ENCODE data around the gene HP.

- TF ChIP-seq POLR2A (IDR thresholded peaks at IDR 0.05; ENCODE audit: low read depth, low read length) (no peak), POLR2AphosphoS5 (IDR thresholded peaks at IDR 0.05; ENCODE audit: low read depth, low read length) (no peak), TAF1 (IDR thresholded peaks at IDR 0.05; ENCODE audit: low read depth, low read length) (no peak), SPI1 (IDR thresholded peaks at IDR 0.05; ENCODE audit: low read depth, low read length) (no peak), PAX5 (IDR thresholded peaks at IDR 0.05; ENCODE audit: insufficient read depth, low read length, severe bottlenecking) (no peak), POU2F2 (IDR thresholded peaks at IDR 0.05; ENCODE audit: low read depth, low read length) (no peak)
Observed at GRCh38 chr16:72012607-72013006, 41.7 kb upstream of the HP start.
